ENCODE measurements around the gene ZNF879.

The ZNF879 gene

GRCh38 chr5:179033004-179033580 lies 9.5 kb downstream of the ZNF879 start:
- no peak overlapping the region for H3K4me3 ChIP-seq (ENCODE audit: low read depth in 1 of 2, low read length in 2 of 2)
- no peak overlapping the region for H3K4me2 ChIP-seq (ENCODE audit: insufficient read depth, low read length)
- no peak for ATAC-seq (ENCODE audit: insufficient read depth, low read depth)
- no peak overlapping the region for H2AFZ ChIP-seq (ENCODE audit: low read depth, low read length)
- no peak for TF ChIP-seq EZH2 (IDR thresholded peaks at IDR 0.05; ENCODE audit: borderline replicate concordance, low read depth, low read length, severe bottlenecking)
- TF ChIP-seq, protein P1, sequence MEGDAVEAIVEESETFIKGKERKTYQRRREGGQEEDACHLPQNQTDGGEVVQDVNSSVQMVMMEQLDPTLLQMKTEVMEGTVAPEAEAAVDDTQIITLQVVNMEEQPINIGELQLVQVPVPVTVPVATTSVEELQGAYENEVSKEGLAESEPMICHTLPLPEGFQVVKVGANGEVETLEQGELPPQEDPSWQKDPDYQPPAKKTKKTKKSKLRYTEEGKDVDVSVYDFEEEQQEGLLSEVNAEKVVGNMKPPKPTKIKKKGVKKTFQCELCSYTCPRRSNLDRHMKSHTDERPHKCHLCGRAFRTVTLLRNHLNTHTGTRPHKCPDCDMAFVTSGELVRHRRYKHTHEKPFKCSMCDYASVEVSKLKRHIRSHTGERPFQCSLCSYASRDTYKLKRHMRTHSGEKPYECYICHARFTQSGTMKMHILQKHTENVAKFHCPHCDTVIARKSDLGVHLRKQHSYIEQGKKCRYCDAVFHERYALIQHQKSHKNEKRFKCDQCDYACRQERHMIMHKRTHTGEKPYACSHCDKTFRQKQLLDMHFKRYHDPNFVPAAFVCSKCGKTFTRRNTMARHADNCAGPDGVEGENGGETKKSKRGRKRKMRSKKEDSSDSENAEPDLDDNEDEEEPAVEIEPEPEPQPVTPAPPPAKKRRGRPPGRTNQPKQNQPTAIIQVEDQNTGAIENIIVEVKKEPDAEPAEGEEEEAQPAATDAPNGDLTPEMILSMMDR (IDR thresholded peaks at IDR 0.05; ENCODE audit: borderline replicate concordance, extremely low read depth, low read length, poor library complexity, severe bottlenecking) = no peak
- H3K9ac ChIP-seq (ENCODE audit: low read depth, low read length) = no peak overlapping the region
- H4K20me1 ChIP-seq (ENCODE audit: insufficient read depth, low read length) = no peaks in the 10 kb centered on the region
- no peak overlapping the region for H3K27ac ChIP-seq (ENCODE audit: low read length)
- H3K79me2 ChIP-seq (ENCODE audit: insufficient read depth, low read length) = no peaks in the 10 kb centered on the region
- no peaks in the 10 kb centered on the region for H3K27me3 ChIP-seq (ENCODE audit: insufficient read depth, low read length, poor library complexity)
- H3K4me1 ChIP-seq (ENCODE audit: insufficient read depth, low read length) = no peaks in the 10 kb centered on the region
- peaks cover 23% of the 10 kb centered on the region; the same call in 1 of the 2 replicates for H3K36me3 ChIP-seq (ENCODE audit: insufficient read depth, low read length)
- no peak for DNase-seq
- H3K9me3 ChIP-seq (ENCODE audit: insufficient read depth, low read length, severe bottlenecking) = peaks cover 51% of the 10 kb centered on the region

GRCh38 chr5:179044765-179045164 lies 21.2 kb downstream of the ZNF879 start:
- Histone ChIP-seq H3K4me3 (ENCODE audit: low read depth in 1 of 2, low read length in 2 of 2) (no peak overlapping the region), H3K9me3 (ENCODE audit: insufficient read depth, low read length, severe bottlenecking) (peaks cover 3% of the 10 kb centered on the region), H2AFZ (ENCODE audit: low read depth, low read length) (no peak overlapping the region), H4K20me1 (ENCODE audit: insufficient read depth, low read length) (no peaks in the 10 kb centered on the region), H3K4me1 (ENCODE audit: insufficient read depth, low read length) (no peaks in the 10 kb centered on the region), H3K9ac (ENCODE audit: low read depth, low read length) (no peak overlapping the region), H3K36me3 (ENCODE audit: insufficient read depth, low read length) (no peaks in the 10 kb centered on the region), H3K79me2 (ENCODE audit: insufficient read depth, low read length) (no peaks in the 10 kb centered on the region), H3K4me2 (ENCODE audit: insufficient read depth, low read length) (no peak overlapping the region), H3K27ac (ENCODE audit: low read length) (no peak overlapping the region), H3K27me3 (ENCODE audit: insufficient read depth, low read length, poor library complexity) (no peaks in the 10 kb centered on the region)
- ATAC-seq (ENCODE audit: insufficient read depth, low read depth) = no peak
- DNase-seq = no peak
- TF ChIP-seq, protein P1 (IDR thresholded peaks at IDR 0.05; ENCODE audit: borderline replicate concordance, extremely low read depth, low read length, poor library complexity, severe bottlenecking) = no peak
- TF ChIP-seq EZH2 (IDR thresholded peaks at IDR 0.05; ENCODE audit: borderline replicate concordance, low read depth, low read length, severe bottlenecking) = no peak

DNA sequence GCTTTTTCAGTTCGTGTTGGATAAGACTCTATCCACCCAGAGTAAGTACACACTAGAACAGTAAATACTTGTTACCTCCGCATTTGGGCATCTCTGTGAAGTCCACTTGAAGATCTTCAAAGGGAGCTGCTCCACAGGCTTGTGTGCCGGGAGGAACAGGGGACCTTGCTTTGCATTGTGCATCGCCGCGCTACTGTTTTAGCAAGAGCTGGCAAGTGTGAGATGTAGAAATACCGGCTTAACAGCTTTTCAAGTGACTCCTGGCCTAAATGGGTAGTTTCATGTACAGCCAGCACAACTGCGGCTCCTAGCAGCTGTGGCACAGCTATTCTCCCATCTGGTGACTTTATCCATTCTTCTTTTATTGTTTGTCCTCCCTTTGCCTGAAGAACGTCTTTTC lies 28.2 kb downstream of the ZNF879 start:
- Histone ChIP-seq H3K4me3 (ENCODE audit: low read depth in 1 of 2, low read length in 2 of 2) (no peak overlapping the region), H4K20me1 (ENCODE audit: insufficient read depth, low read length) (no peaks in the 10 kb centered on the region), H3K9ac (ENCODE audit: low read depth, low read length) (no peak overlapping the region), H2AFZ (ENCODE audit: low read depth, low read length) (no peak overlapping the region), H3K4me1 (ENCODE audit: insufficient read depth, low read length) (no peaks in the 10 kb centered on the region), H3K27ac (ENCODE audit: low read length) (no peak overlapping the region), H3K4me2 (ENCODE audit: insufficient read depth, low read length) (no peak overlapping the region), H3K27me3 (ENCODE audit: insufficient read depth, low read length, poor library complexity) (no peaks in the 10 kb centered on the region), H3K79me2 (ENCODE audit: insufficient read depth, low read length) (no peaks in the 10 kb centered on the region), H3K9me3 (ENCODE audit: insufficient read depth, low read length, severe bottlenecking) (peaks cover 3% of the 10 kb centered on the region), H3K36me3 (ENCODE audit: insufficient read depth, low read length) (no peaks in the 10 kb centered on the region)
- DNase-seq = no peak
- no peak for ATAC-seq (ENCODE audit: insufficient read depth, low read depth)
- TF ChIP-seq, protein P1 (IDR thresholded peaks at IDR 0.05; ENCODE audit: borderline replicate concordance, extremely low read depth, low read length, poor library complexity, severe bottlenecking) = no peak
- no peak for TF ChIP-seq EZH2 (IDR thresholded peaks at IDR 0.05; ENCODE audit: borderline replicate concordance, low read depth, low read length, severe bottlenecking)
